ENCODE measurements around the gene CNGA4. TPM values are rescaled to one million over a fixed set of nuclear protein-coding genes. Genes with fewer than 3 reads are reported as not detected.

Gene CNGA4
- total and polyA plus RNA-seq, 2 of the 4 experiments (the other 2 are of a cell fraction) = under 0.01 to 0.12 TPM

- ATAC-seq (ENCODE audit: low read depth) (no peak), DNase-seq (no peak)
- Histone ChIP-seq H4K5ac (ENCODE audit: low read depth, low read length) (no peak overlapping the region), H4K20me1 (ENCODE audit: insufficient read depth, low read length) (no peaks in the 10 kb centered on the region), H3K4me3 (ENCODE audit: insufficient read depth, low read depth, low read length) (no peak overlapping the region), H3K4me2 (ENCODE audit: low read depth, low read length) (no peak overlapping the region), H3K36me3 (ENCODE audit: control insufficient read depth, insufficient read depth, low read length) (no peaks in the 10 kb centered on the region), H3K9me1 (ENCODE audit: insufficient read depth, low read length) (no peaks in the 10 kb centered on the region), H3K4ac (ENCODE audit: low read depth, low read length) (no peak overlapping the region), H3K27ac (ENCODE audit: insufficient read depth, low read length) (no peak overlapping the region), H2BK15ac (ENCODE audit: low read depth, low read length) (no peak overlapping the region), H3K56ac (ENCODE audit: extremely low read depth, insufficient read depth, low read length) (no peak overlapping the region), H3K23ac (ENCODE audit: low read depth, low read length) (no peak overlapping the region), H3K9ac (ENCODE audit: low read depth, low read length) (no peak overlapping the region), H2AFZ (replicated peaks; ENCODE audit: low read length, poor library complexity) (peak overlapping the region; percentile 16), H3K9me3 (ENCODE audit: control insufficient read depth, insufficient read depth, low read length) (no peaks in the 10 kb centered on the region), H2AK9ac (replicated peaks; ENCODE audit: low read depth, low read length, poor library complexity) (peak overlapping the region; percentile 19), H2BK120ac (ENCODE audit: low read depth, low read length) (no peak overlapping the region), H3K14ac (replicated peaks; ENCODE audit: low read depth, low read length) (no peak overlapping the region), H2BK5ac (ENCODE audit: low read depth, low read length, poor library complexity, severe bottlenecking) (no peak overlapping the region), H2AK5ac (ENCODE audit: low read depth, low read length) (no peak overlapping the region), H3K79me1 (ENCODE audit: low read depth in 1 of 2, low read length in 2 of 2) (no peaks in the 10 kb centered on the region), H4K91ac (ENCODE audit: insufficient read depth, low read depth, low read length) (no peak overlapping the region), H3K4me1 (ENCODE audit: control insufficient read depth, insufficient read depth, low read length) (no peaks in the 10 kb centered on the region), H2BK20ac (ENCODE audit: low read depth, low read length) (no peak overlapping the region), H4K8ac (ENCODE audit: low read depth in 2 of 2, low read length in 2 of 2) (no peak overlapping the region), H3K18ac (ENCODE audit: low read depth, low read length) (no peak overlapping the region), H3K27me3 (ENCODE audit: control insufficient read depth, insufficient read depth, low read length) (peaks cover 4% of the 10 kb centered on the region)
- dilution Hi-C loops (cut with HindIII; ENCODE audit: low sequenced_read_pairs, unreplicated experiment) (no loop called here), in situ Hi-C loops (cut with MboI; ENCODE audit: low sequenced_read_pairs) (no loop called here), intact Hi-C loops (cut with micrococcal nuclease) (no loop called here)
- ChIA-PET CTCF (interaction anchor here (1.1 kb wide), 1 partner anchor 19 kb away, joined by 3 read pairs; no protein-coding TSS in a partner anchor), POLR2A (ENCODE audit: unreplicated experiment) (no interaction called here)
- no TSS peak for BruUV-seq (replicated peaks)
- 87% methylated on average over 18 of the region's 24 CpGs; no CpG with 5 or more reads in 1 of the 2 experiments for WGBS, 2 experiments (ENCODE audit: extremely low coverage in 2 of 2, insufficient read length in 1 of 2)
- TF ChIP-seq RAD21 (IDR thresholded peaks at IDR 0.05; ENCODE audit: low read length) (no peak), RCOR1 (IDR thresholded peaks at IDR 0.05; ENCODE audit: insufficient replicate concordance, low read length) (no peak), USF2 (IDR thresholded peaks at IDR 0.05; ENCODE audit: low read depth, low read length) (no peak)
Observed at GRCh38 chr11:6269994-6270393, 31.1 kb downstream of the CNGA4 start.
